ENCODE data around the gene ATE1.
"Not testable (repeated sequence)": the region's sequence is repeated elsewhere in the genome, so short reads cannot be mapped to it uniquely, and the experiment has no call there.

Gene ATE1

GRCh38 chr10:121927841-121928527, at the start of gene ATE1:
TSS of gene ATE1 (minus strand) at chr10:121928031. CDS start at chr10:121927949, 82 bp downstream.
- peak; percentile 81 for DNase-seq (ENCODE audit: low spot score)
- H3K4me1 Mint-ChIP-seq (ENCODE audit: low read depth), result peaks cover 16% of the 10 kb centered on the region
- H3K9me3 Mint-ChIP-seq, result no peaks in the 10 kb centered on the region
- H3K36me3 Mint-ChIP-seq (ENCODE audit: low read depth), result peaks cover 3% of the 10 kb centered on the region
- no peaks in the 10 kb centered on the region for H3K27me3 Mint-ChIP-seq (ENCODE audit: low read depth)
- H3K4me3 Mint-ChIP-seq, result peak within 1 kb of the TSS; percentile 90
- peak within 1 kb of the TSS; percentile 98 for H3K27ac Mint-ChIP-seq

- no peak for DNase-seq (ENCODE audit: low spot score)
- Mint-ChIP-seq H3K27me3 (ENCODE audit: low read depth) (no peaks in the 10 kb centered on the region), H3K4me3 (peak overlapping the region; percentile 28), H3K27ac (no peak overlapping the region), H3K36me3 (ENCODE audit: low read depth) (peaks cover 12% of the 10 kb centered on the region), H3K4me1 (ENCODE audit: low read depth) (peaks cover 12% of the 10 kb centered on the region), H3K9me3 (peaks cover 14% of the 10 kb centered on the region)
Measured at GRCh38 chr10:121976607-121977006, 48.8 kb upstream of the ATE1 start.

- H3K4me3 Mint-ChIP-seq, result peak overlapping the region; percentile 56
- H3K27me3 Mint-ChIP-seq (ENCODE audit: low read depth), result no peaks in the 10 kb centered on the region
- peaks cover 14% of the 10 kb centered on the region for H3K9me3 Mint-ChIP-seq
- peaks cover 20% of the 10 kb centered on the region for H3K36me3 Mint-ChIP-seq (ENCODE audit: low read depth)
- DNase-seq (ENCODE audit: low spot score), result no peak
- peak overlapping the region; percentile 69 for H3K27ac Mint-ChIP-seq
- peaks cover 12% of the 10 kb centered on the region for H3K4me1 Mint-ChIP-seq (ENCODE audit: low read depth)
Measured at GRCh38 chr10:121975295-121976086, 47.7 kb upstream of the ATE1 start.

- Mint-ChIP-seq H3K36me3 (ENCODE audit: low read depth) (peaks cover 22% of the 10 kb centered on the region), H3K9me3 (peaks cover 14% of the 10 kb centered on the region), H3K27ac (peak within 1 kb of the TSS; percentile 69), H3K27me3 (ENCODE audit: low read depth) (no peaks in the 10 kb centered on the region), H3K4me1 (ENCODE audit: low read depth) (peaks cover 12% of the 10 kb centered on the region), H3K4me3 (peak within 1 kb of the TSS; percentile 83)
- peak; percentile 77 for DNase-seq (ENCODE audit: low spot score)
Measured at GRCh38 chr10:121974535-121975294, 46.9 kb upstream of the ATE1 start, which contains the start of gene NSMCE4A. TSS of gene NSMCE4A (minus strand) at chr10:121975217. CDS start at chr10:121975165, 52 bp downstream.

GRCh38 chr10:121974019-121974534, 46.2 kb upstream of the ATE1 start:
- peaks cover 12% of the 10 kb centered on the region for H3K4me1 Mint-ChIP-seq (ENCODE audit: low read depth)
- no peaks in the 10 kb centered on the region for H3K27me3 Mint-ChIP-seq (ENCODE audit: low read depth)
- DNase-seq (ENCODE audit: low spot score), result no peak
- peaks cover 22% of the 10 kb centered on the region for H3K36me3 Mint-ChIP-seq (ENCODE audit: low read depth)
- peak overlapping the region; percentile 83 for H3K4me3 Mint-ChIP-seq
- peaks cover 14% of the 10 kb centered on the region for H3K9me3 Mint-ChIP-seq
- peak overlapping the region; percentile 7 for H3K27ac Mint-ChIP-seq

GRCh38 chr10:121969086-121969485, 41.3 kb upstream of the ATE1 start:
- DNase-seq (ENCODE audit: low spot score); H3K9me3 Mint-ChIP-seq; H3K27ac Mint-ChIP-seq; H3K27me3 Mint-ChIP-seq (ENCODE audit: low read depth); H3K4me3 Mint-ChIP-seq: not testable (repeated sequence)
- peaks cover 44% of the 10 kb centered on the region for H3K36me3 Mint-ChIP-seq (ENCODE audit: low read depth)
- H3K4me1 Mint-ChIP-seq (ENCODE audit: low read depth), result peaks cover 11% of the 10 kb centered on the region

- Mint-ChIP-seq H3K36me3 (ENCODE audit: low read depth) (peaks cover 35% of the 10 kb centered on the region), H3K27ac (no peak overlapping the region), H3K9me3 (no peaks in the 10 kb centered on the region)
Measured at GRCh38 chr10:121965996-121966395, 38.2 kb upstream of the ATE1 start.

GRCh38 chr10:121961456-121961855, 33.6 kb upstream of the ATE1 start:
- no peak overlapping the region for H3K4me3 Mint-ChIP-seq
- H3K36me3 Mint-ChIP-seq (ENCODE audit: low read depth), result peaks cover 39% of the 10 kb centered on the region
- H3K9me3 Mint-ChIP-seq, result no peaks in the 10 kb centered on the region
- H3K27ac Mint-ChIP-seq, result no peak overlapping the region
- no peak for DNase-seq (ENCODE audit: low spot score)
- H3K4me1 Mint-ChIP-seq (ENCODE audit: low read depth), result no peaks in the 10 kb centered on the region
- no peaks in the 10 kb centered on the region for H3K27me3 Mint-ChIP-seq (ENCODE audit: low read depth)

More at GRCh38 chr10:121965996-121966395, 38.2 kb upstream of the ATE1 start:
- H3K4me3 Mint-ChIP-seq, result no peak overlapping the region
- H3K27me3 Mint-ChIP-seq (ENCODE audit: low read depth), result no peaks in the 10 kb centered on the region
- no peak for DNase-seq (ENCODE audit: low spot score)
- H3K4me1 Mint-ChIP-seq (ENCODE audit: low read depth), result no peaks in the 10 kb centered on the region

GRCh38 chr10:121959671-121960070, 31.8 kb upstream of the ATE1 start:
- H3K4me3 Mint-ChIP-seq, result no peak overlapping the region
- no peak overlapping the region for H3K27ac Mint-ChIP-seq
- no peaks in the 10 kb centered on the region for H3K27me3 Mint-ChIP-seq (ENCODE audit: low read depth)
- no peaks in the 10 kb centered on the region for H3K4me1 Mint-ChIP-seq (ENCODE audit: low read depth)
- peaks cover 34% of the 10 kb centered on the region for H3K36me3 Mint-ChIP-seq (ENCODE audit: low read depth)
- H3K9me3 Mint-ChIP-seq, result no peaks in the 10 kb centered on the region
- DNase-seq (ENCODE audit: low spot score), result no peak

GRCh38 chr10:121956111-121957061, 28.6 kb upstream of the ATE1 start:
- DNase-seq (ENCODE audit: low spot score), result no peak
- peaks cover 29% of the 10 kb centered on the region for H3K36me3 Mint-ChIP-seq (ENCODE audit: low read depth)
- H3K4me3 Mint-ChIP-seq, result no peak overlapping the region
- H3K9me3 Mint-ChIP-seq, result no peaks in the 10 kb centered on the region
- no peaks in the 10 kb centered on the region for H3K4me1 Mint-ChIP-seq (ENCODE audit: low read depth)
- H3K27me3 Mint-ChIP-seq (ENCODE audit: low read depth), result no peaks in the 10 kb centered on the region
- no peak overlapping the region for H3K27ac Mint-ChIP-seq

GRCh38 chr10:121952226-121952625, 24.4 kb upstream of the ATE1 start:
- no peak for DNase-seq (ENCODE audit: low spot score)
- Mint-ChIP-seq H3K9me3 (no peaks in the 10 kb centered on the region), H3K27me3 (ENCODE audit: low read depth) (no peaks in the 10 kb centered on the region), H3K4me1 (ENCODE audit: low read depth) (no peaks in the 10 kb centered on the region), H3K27ac (no peak overlapping the region), H3K36me3 (ENCODE audit: low read depth) (peaks cover 16% of the 10 kb centered on the region), H3K4me3 (no peak overlapping the region)

GRCh38 chr10:121949451-121949850, 21.6 kb upstream of the ATE1 start:
- no peaks in the 10 kb centered on the region for H3K27me3 Mint-ChIP-seq (ENCODE audit: low read depth)
- DNase-seq (ENCODE audit: low spot score), result no peak
- no peak overlapping the region for H3K4me3 Mint-ChIP-seq
- no peak overlapping the region for H3K27ac Mint-ChIP-seq
- no peaks in the 10 kb centered on the region for H3K4me1 Mint-ChIP-seq (ENCODE audit: low read depth)
- no peaks in the 10 kb centered on the region for H3K9me3 Mint-ChIP-seq
- peaks cover 3% of the 10 kb centered on the region for H3K36me3 Mint-ChIP-seq (ENCODE audit: low read depth)

GRCh38 chr10:121949049-121949448, 21.2 kb upstream of the ATE1 start:
- Mint-ChIP-seq H3K9me3 (no peaks in the 10 kb centered on the region), H3K27ac (no peak overlapping the region), H3K27me3 (ENCODE audit: low read depth) (no peaks in the 10 kb centered on the region), H3K4me3 (no peak overlapping the region), H3K36me3 (ENCODE audit: low read depth) (peaks cover 3% of the 10 kb centered on the region), H3K4me1 (ENCODE audit: low read depth) (no peaks in the 10 kb centered on the region)
- DNase-seq (ENCODE audit: low spot score), result no peak
